Activated naive CD8-positive, alpha-beta T cell (primary cell): ENCODE data around the gene ZNF208.
"Not testable (repeated sequence)": the region's sequence is repeated elsewhere in the genome, so short reads cannot be mapped to it uniquely, and the experiment has no call there.

Experiments used
- H3K27ac Mint-ChIP-seq: one replicate; pipeline ENCODE4 v1.8.0; 2021; ENCODE audit warnings: mixed read lengths
- H3K27me3 Mint-ChIP-seq: one replicate; pipeline ENCODE4 v1.8.0; 2021; ENCODE audit warnings: mixed read lengths
- H3K36me3 Mint-ChIP-seq: one replicate; pipeline ENCODE4 v1.8.0; 2021; ENCODE audit warnings: mixed read lengths
- H3K4me1 Mint-ChIP-seq: one replicate; pipeline ENCODE4 v1.8.0; 2021; ENCODE audit warnings: low read depth, mixed read lengths
- H3K4me3 Mint-ChIP-seq: one replicate; pipeline ENCODE4 v1.8.0; 2021; ENCODE audit warnings: mild to moderate bottlenecking, mixed read lengths
- H3K9me3 Mint-ChIP-seq: one replicate; pipeline ENCODE4 v1.8.0; 2021; ENCODE audit warnings: low read depth, mixed read lengths

The ZNF208 gene

GRCh38 chr19:21908066-21908465 is 102.7 kb downstream of the ZNF208 start:
- H3K9me3 Mint-ChIP-seq, result peaks cover 9% of the 10 kb centered on the region
- H3K4me1 Mint-ChIP-seq, result no peaks in the 10 kb centered on the region
- no peaks in the 10 kb centered on the region for H3K27me3 Mint-ChIP-seq
- H3K36me3 Mint-ChIP-seq, result no peaks in the 10 kb centered on the region
- no peak overlapping the region for H3K4me3 Mint-ChIP-seq
- H3K27ac Mint-ChIP-seq, result no peak overlapping the region

- H3K4me1 Mint-ChIP-seq, result no peaks in the 10 kb centered on the region
- no peak overlapping the region for H3K4me3 Mint-ChIP-seq
- H3K27me3 Mint-ChIP-seq, result no peaks in the 10 kb centered on the region
- H3K27ac Mint-ChIP-seq, result no peak overlapping the region
- no peaks in the 10 kb centered on the region for H3K36me3 Mint-ChIP-seq
- H3K9me3 Mint-ChIP-seq, result peaks cover 9% of the 10 kb centered on the region
These were observed 103.2 kb downstream of the ZNF208 start for GRCh38 chr19:21907516-21907915.

DNA sequence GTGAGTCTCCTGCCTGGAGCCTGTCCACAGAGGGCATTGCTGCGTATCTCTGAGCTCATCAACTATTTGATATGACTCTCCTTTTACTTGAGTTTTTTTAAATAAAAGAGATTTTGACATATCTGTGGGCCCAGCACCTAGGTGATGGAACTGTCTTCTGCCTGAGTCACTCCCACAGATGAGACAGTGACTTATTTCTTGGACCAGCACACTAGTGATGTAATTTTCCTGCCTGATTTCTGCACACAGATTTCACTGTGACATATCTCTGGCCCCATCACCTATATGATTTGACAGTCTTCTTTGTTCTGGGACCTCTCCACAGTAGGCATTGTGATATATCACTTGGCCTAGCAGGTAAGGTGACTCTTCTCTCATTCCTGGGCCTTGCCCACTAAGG is 108.2 kb downstream of the ZNF208 start:
- no peaks in the 10 kb centered on the region for H3K4me1 Mint-ChIP-seq
- no peaks in the 10 kb centered on the region for H3K36me3 Mint-ChIP-seq
- H3K27me3 Mint-ChIP-seq, result no peaks in the 10 kb centered on the region
- no peak overlapping the region for H3K4me3 Mint-ChIP-seq
- peaks cover 13% of the 10 kb centered on the region for H3K9me3 Mint-ChIP-seq
- no peak overlapping the region for H3K27ac Mint-ChIP-seq

- H3K27ac Mint-ChIP-seq, result no peak overlapping the region
- no peak overlapping the region for H3K4me3 Mint-ChIP-seq
- no peaks in the 10 kb centered on the region for H3K27me3 Mint-ChIP-seq
- H3K36me3 Mint-ChIP-seq, result no peaks in the 10 kb centered on the region
- peaks cover 13% of the 10 kb centered on the region for H3K9me3 Mint-ChIP-seq
- no peaks in the 10 kb centered on the region for H3K4me1 Mint-ChIP-seq
These were observed 108.9 kb downstream of the ZNF208 start for GRCh38 chr19:21901861-21902260.

DNA sequence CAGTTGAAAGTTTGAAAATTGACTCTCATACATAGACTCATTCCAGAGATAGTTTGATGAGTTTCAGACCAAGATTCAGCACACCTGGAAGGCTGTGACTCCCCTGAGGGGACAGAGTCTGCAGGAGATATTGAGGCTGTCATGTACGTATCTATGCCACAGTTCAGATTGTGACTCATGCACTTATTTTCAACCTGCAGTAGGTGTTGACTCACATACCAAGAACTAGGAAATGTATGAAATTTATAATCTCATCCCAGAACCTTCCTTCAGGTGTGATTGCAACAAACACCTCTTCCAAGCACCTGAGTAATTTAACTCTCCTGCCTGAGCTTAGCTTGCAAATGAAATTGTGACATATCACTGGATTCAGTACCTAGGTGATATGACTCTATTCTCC is 110.3 kb downstream of the ZNF208 start:
- Mint-ChIP-seq H3K36me3 (no peaks in the 10 kb centered on the region), H3K9me3 (peaks cover 9% of the 10 kb centered on the region), H3K27ac (no peak overlapping the region), H3K4me1 (no peaks in the 10 kb centered on the region), H3K27me3 (no peaks in the 10 kb centered on the region), H3K4me3 (no peak overlapping the region)

- H3K27me3 Mint-ChIP-seq, result no peaks in the 10 kb centered on the region
- no peaks in the 10 kb centered on the region for H3K9me3 Mint-ChIP-seq
- no peak overlapping the region for H3K27ac Mint-ChIP-seq
- H3K4me1 Mint-ChIP-seq, result no peaks in the 10 kb centered on the region
- H3K36me3 Mint-ChIP-seq, result no peaks in the 10 kb centered on the region
- H3K4me3 Mint-ChIP-seq, result no peak overlapping the region
These were observed 119.7 kb downstream of the ZNF208 start for GRCh38 chr19:21891086-21891485.

- not testable (repeated sequence) for H3K9me3 Mint-ChIP-seq, H3K4me3 Mint-ChIP-seq, H3K27me3 Mint-ChIP-seq, H3K27ac Mint-ChIP-seq, H3K36me3 Mint-ChIP-seq, H3K4me1 Mint-ChIP-seq
These were observed 120.7 kb downstream of the ZNF208 start for GRCh38 chr19:21890017-21890416.

DNA sequence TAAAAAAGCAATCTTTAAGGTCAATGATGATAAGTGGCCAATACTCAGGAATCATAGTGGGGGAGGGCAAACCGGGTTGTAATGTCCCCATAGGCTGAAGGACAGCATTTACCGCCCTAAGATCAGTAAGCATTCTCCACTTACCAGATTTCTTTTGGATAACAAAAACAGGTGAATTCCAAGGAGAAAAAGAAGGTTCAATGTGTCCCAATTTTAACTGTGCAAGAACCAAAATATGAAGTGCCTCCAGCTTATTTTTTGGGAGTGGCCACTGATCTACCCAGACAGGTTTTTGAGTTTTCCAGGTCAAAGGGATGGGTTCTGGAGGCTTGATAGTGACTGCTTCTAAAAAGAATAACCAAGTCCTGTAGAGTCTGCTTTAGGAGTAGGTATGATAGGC is 125.2 kb downstream of the ZNF208 start:
- H3K27me3 Mint-ChIP-seq, result not testable (repeated sequence)

DNA sequence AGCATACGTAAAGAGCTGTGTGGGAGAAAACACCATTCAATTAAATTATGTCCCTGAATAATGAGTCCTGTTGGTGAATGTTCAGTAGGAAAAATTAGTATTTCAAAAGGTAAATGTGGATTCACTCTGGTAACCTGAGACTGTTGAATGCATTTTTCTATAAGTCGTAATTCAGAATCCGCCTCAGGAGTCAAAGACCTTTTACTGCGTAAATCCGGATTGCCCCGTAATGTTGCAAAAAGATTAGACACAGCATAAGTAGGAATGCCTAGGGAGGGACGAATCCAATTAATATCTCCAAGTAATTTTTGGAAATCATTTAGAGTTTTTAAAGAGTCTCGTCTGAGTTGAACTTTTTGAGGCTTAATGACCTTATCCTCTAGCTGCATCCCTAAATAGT is 126.0 kb downstream of the ZNF208 start:
- not testable (repeated sequence) for H3K9me3 Mint-ChIP-seq, H3K27ac Mint-ChIP-seq, H3K36me3 Mint-ChIP-seq, H3K4me1 Mint-ChIP-seq, H3K27me3 Mint-ChIP-seq, H3K4me3 Mint-ChIP-seq

More for the DNA sequence above, 125.2 kb downstream of the ZNF208 start:
- not testable (repeated sequence) for H3K27ac Mint-ChIP-seq, H3K4me3 Mint-ChIP-seq, H3K36me3 Mint-ChIP-seq, H3K9me3 Mint-ChIP-seq, H3K4me1 Mint-ChIP-seq

GRCh38 chr19:21883516-21883915 is 127.2 kb downstream of the ZNF208 start:
- Mint-ChIP-seq H3K27ac (no peak overlapping the region), H3K4me1 (no peaks in the 10 kb centered on the region), H3K4me3 (no peak overlapping the region), H3K9me3 (no peaks in the 10 kb centered on the region), H3K27me3 (peaks cover 5% of the 10 kb centered on the region), H3K36me3 (no peaks in the 10 kb centered on the region)
